ENCODE measurements around the gene CD47. TPM values are rescaled to one million over a fixed set of nuclear protein-coding genes. Genes with fewer than 3 reads are reported as not detected.

Gene CD47
- total RNA-seq, 1 donor from 2014 or later: 102 TPM

DNA sequence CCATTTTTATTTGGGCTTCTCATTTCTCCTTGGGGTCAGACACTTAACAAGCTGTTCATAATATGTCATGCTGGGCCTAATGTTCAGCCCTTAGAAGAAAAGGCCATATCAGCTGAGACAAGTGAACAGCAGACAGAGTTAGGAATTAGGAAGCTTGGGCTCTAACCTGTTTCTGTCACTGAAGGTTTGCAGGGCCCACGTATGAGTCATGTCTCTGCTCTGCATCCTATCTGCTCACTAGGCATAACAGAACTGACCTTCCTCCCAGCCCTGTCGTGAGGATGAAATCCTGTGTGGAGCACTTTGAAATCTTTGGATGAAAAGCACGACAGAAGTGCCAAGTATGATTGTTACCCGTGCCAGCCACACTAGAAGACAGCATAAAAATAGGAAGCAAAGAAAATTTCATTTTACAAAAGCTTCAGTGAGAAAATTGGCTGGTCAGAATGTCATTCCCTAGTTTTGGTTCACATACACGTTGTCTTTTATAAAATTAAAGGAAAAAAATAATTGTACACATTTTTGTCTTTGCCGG is 26.5 kb upstream of the CD47 start:
- no peak overlapping the region for H3K4me2 ChIP-seq
- H3K9ac ChIP-seq: no peak overlapping the region
- H3K9me3 ChIP-seq (ENCODE audit: low read depth): no peaks in the 10 kb centered on the region
- no peak overlapping the region for H3K27ac ChIP-seq
- Mint-ChIP-seq H3K27ac (no peak overlapping the region), H3K27me3 (ENCODE audit: insufficient read depth, low read depth) (peaks cover 2% of the 10 kb centered on the region), H3K4me3 (no peak overlapping the region), H3K36me3 (no peaks in the 10 kb centered on the region), H3K4me1 (peaks cover 5% of the 10 kb centered on the region), H3K9me3 (no peaks in the 10 kb centered on the region)
- no peak for DNase-seq (ENCODE audit: low spot score)
- no peaks in the 10 kb centered on the region for H3K27me3 ChIP-seq
- H2AFZ ChIP-seq (replicated peaks): no peak overlapping the region
- no peaks in the 10 kb centered on the region for H3K36me3 ChIP-seq
- H3K4me1 ChIP-seq: peaks cover 3% of the 10 kb centered on the region
- no peak overlapping the region for H3K4me3 ChIP-seq
- H3F3A ChIP-seq (ENCODE audit: low read depth): peaks cover 4% of the 10 kb centered on the region
- H3K79me2 ChIP-seq (ENCODE audit: low read depth): no peaks in the 10 kb centered on the region
- TF ChIP-seq CTCF (IDR thresholded peaks at IDR 0.05) (no peak), EZH2phosphoT487 (IDR thresholded peaks at IDR 0.05) (no peak), EZH2 (IDR thresholded peaks at IDR 0.05) (no peak)
- H4K20me1 ChIP-seq (ENCODE audit: low read depth): no peaks in the 10 kb centered on the region

DNA sequence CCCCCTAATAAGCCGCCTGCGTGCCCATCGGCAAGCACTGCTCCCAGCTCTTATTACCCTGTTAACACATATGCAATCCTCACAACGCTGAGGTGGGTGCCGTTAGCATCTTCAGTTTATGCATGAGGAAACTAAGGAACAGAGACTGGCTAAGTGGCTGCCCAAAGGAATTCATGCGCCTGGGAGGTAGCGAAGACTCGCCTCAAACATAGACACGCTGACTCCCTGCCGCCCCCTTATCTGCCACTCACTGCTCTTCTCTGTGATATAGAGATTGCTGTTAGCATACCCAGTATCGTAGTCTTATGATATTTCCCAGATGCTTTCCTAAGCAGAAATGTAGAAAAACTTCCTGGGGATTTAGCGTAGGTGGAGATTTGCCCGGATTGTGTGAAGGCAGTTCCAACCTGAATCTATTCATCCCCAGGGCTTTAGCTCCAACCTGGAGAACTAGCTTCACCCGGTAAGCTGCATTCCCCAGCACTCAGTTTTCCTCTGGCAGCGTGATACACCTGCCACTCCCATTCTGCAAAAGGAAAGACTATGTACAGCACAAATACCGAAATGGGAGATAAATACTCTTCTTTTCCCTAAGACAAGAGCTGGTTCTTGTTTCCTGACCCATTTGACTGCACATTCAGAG is 23.7 kb upstream of the CD47 start:
- TF ChIP-seq EZH2phosphoT487 (IDR thresholded peaks at IDR 0.05) (no peak), EZH2 (IDR thresholded peaks at IDR 0.05) (no peak), CTCF (IDR thresholded peaks at IDR 0.05) (no peak)
- no peak overlapping the region for H3K27ac Mint-ChIP-seq
- no peaks in the 10 kb centered on the region for H3K27me3 ChIP-seq

DNA sequence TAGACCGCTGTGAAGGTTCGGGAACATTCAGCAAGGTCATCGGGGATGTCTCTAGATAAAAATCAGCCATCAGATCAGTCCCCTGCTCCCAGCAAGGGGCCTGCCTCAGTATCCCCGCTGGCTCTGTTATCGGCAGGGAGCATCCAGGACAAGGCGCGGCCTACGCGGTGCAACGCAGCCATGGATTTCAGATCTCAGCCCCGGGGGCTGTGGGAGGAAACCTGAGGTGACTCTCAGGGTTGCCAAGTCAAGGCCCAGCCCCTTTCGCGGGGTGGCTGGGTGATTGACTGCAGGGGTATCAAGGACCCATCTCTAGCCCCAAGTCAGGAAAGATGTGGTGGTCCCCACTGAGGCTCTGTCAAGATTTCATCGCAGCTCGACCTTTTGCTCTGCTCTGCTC is 23.1 kb upstream of the CD47 start:
- Mint-ChIP-seq H3K36me3 (no peaks in the 10 kb centered on the region), H3K27ac (no peak overlapping the region)

More for the DNA sequence above, 23.7 kb upstream of the CD47 start:
- Histone ChIP-seq H2AFZ (replicated peaks) (peak overlapping the region; percentile 48), H4K20me1 (ENCODE audit: low read depth) (no peaks in the 10 kb centered on the region), H3F3A (ENCODE audit: low read depth) (no peaks in the 10 kb centered on the region), H3K4me2 (no peak overlapping the region), H3K9ac (no peak overlapping the region), H3K36me3 (no peaks in the 10 kb centered on the region), H3K27ac (no peak overlapping the region), H3K4me3 (no peak overlapping the region), H3K79me2 (ENCODE audit: low read depth) (no peaks in the 10 kb centered on the region), H3K4me1 (no peaks in the 10 kb centered on the region), H3K9me3 (ENCODE audit: low read depth) (no peaks in the 10 kb centered on the region)
- H3K9me3 Mint-ChIP-seq: no peaks in the 10 kb centered on the region
- H3K4me1 Mint-ChIP-seq: peaks cover 5% of the 10 kb centered on the region
- no peaks in the 10 kb centered on the region for H3K36me3 Mint-ChIP-seq
- no peak for DNase-seq (ENCODE audit: low spot score)
- no peak overlapping the region for H3K4me3 Mint-ChIP-seq
- no peaks in the 10 kb centered on the region for H3K27me3 Mint-ChIP-seq (ENCODE audit: insufficient read depth, low read depth)

More for the DNA sequence above, 23.1 kb upstream of the CD47 start:
- H4K20me1 ChIP-seq (ENCODE audit: low read depth): no peaks in the 10 kb centered on the region
- H3K27me3 ChIP-seq: no peaks in the 10 kb centered on the region
- TF ChIP-seq EZH2 (IDR thresholded peaks at IDR 0.05): no peak
- TF ChIP-seq CTCF (IDR thresholded peaks at IDR 0.05): no peak
- TF ChIP-seq EZH2phosphoT487 (IDR thresholded peaks at IDR 0.05): no peak
- no peak overlapping the region for H3K4me3 ChIP-seq
- no peak overlapping the region for H3K27ac ChIP-seq
- no peaks in the 10 kb centered on the region for H3K79me2 ChIP-seq (ENCODE audit: low read depth)
- no peaks in the 10 kb centered on the region for H3K27me3 Mint-ChIP-seq (ENCODE audit: insufficient read depth, low read depth)
- H3K36me3 ChIP-seq: no peaks in the 10 kb centered on the region
- H3K9me3 ChIP-seq (ENCODE audit: low read depth): no peaks in the 10 kb centered on the region
- no peak overlapping the region for H3K4me2 ChIP-seq
- peaks cover 5% of the 10 kb centered on the region for H3K4me1 Mint-ChIP-seq
- H2AFZ ChIP-seq (replicated peaks): peak overlapping the region; percentile 48
- DNase-seq (ENCODE audit: low spot score): no peak
- H3K4me1 ChIP-seq: no peaks in the 10 kb centered on the region
- no peaks in the 10 kb centered on the region for H3F3A ChIP-seq (ENCODE audit: low read depth)
- no peak overlapping the region for H3K4me3 Mint-ChIP-seq
- H3K9me3 Mint-ChIP-seq: no peaks in the 10 kb centered on the region
- no peak overlapping the region for H3K9ac ChIP-seq
